ENCODE data around the gene KRTAP2-2. TPM values are rescaled to one million over a fixed set of nuclear protein-coding genes. Genes with fewer than 3 reads are reported as not detected.
"Not testable (repeated sequence)": the region's sequence is repeated elsewhere in the genome, so short reads cannot be mapped to it uniquely, and the experiment has no call there.

Gene KRTAP2-2, protein sequence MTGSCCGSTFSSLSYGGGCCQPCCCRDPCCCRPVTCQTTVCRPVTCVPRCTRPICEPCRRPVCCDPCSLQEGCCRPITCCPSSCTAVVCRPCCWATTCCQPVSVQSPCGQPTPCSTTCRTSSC
- not detected in 2 replicates for total RNA-seq

DNA sequence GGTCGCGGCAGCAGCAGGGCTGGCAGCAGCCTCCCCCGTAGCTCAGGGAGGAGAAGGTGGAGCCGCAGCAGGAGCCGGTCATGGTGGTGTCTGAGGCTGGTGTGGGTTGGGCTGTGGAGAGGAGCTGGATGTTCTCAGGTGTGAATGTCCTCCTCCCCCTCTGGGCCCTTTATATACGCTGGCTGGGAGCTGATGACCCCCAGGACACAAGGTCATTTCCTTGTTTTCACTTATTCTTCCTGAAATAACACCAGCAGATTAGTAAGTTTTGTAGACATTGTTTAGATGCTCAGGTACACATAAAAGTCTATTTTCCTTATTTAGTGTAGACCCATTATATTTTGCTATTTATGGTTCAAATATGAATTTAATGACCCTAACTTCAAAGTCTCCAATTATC, at the start of gene KRTAP2-2:
Gene KRTAP2-2, minus strand, starts transcription at position 101 of the 400 bp plus-strand sequence. Its CDS starts 19 bp downstream, at position 82.
- intact Hi-C loops (cut with micrococcal nuclease); DNase-seq; H3K27ac Mint-ChIP-seq; H3K9me3 Mint-ChIP-seq; H3K4me1 Mint-ChIP-seq; H3K36me3 Mint-ChIP-seq (ENCODE audit: low read depth); H3K4me3 Mint-ChIP-seq: not testable (repeated sequence)
- peaks cover 22% of the 10 kb centered on the region for H3K27me3 Mint-ChIP-seq

DNA sequence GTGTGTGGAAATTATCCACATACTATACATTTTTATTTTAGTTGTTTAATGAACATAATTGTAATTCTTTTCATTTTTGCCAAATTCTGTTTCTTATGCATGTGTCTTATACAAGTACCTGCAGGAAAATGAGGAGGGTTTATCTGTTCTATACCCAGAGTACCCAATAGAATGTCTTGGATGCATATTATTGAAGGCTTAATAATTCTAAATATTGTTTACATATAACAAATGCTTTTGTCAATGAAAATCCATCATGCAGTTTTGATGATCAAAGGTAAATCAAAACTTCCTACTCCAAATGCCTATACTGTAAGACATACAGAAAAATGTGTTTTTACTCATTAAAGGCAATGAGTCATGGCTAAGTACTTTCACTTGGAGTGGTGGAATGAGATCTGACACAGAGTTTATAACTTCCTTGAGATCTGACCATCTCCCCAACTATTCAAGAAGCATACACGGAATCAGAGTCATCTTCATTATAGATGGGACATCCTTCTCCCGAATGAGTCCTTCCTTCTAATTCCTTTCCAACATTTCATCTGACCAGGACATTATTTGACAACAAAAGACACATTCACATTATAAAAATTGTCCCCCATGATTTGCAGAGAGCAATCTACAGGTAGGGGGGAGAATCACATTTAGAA, 49.5 kb upstream of the KRTAP2-2 start:
- H3K4me3 Mint-ChIP-seq; H3K36me3 Mint-ChIP-seq (ENCODE audit: low read depth); intact Hi-C loops (cut with micrococcal nuclease); H3K27ac Mint-ChIP-seq; H3K9me3 Mint-ChIP-seq; H3K4me1 Mint-ChIP-seq; DNase-seq: not testable (repeated sequence)
- H3K27me3 Mint-ChIP-seq = peaks cover 13% of the 10 kb centered on the region

DNA sequence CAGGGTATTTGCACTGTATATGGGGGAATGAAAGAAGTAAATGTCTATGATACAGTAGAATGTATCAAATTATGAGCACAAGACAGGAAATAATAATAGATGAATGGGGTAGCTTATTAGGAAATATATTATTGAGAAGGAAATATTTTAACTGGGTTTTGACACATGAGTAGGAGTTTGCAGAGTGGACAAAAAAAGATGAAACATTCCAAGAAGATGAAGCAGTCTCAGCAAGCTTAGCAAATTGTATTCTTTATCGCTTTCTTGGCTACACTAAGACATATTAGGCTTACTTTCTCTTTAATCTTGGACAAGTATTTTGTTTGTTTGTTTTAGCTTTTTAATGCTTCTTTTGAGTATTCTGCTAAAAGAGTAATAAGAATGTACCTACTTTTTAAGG, 48.9 kb upstream of the KRTAP2-2 start:
- intact Hi-C loops (cut with micrococcal nuclease) = no loop called here
- no peak for DNase-seq
- H3K27ac Mint-ChIP-seq = no peak overlapping the region
- H3K36me3 Mint-ChIP-seq (ENCODE audit: low read depth) = no peaks in the 10 kb centered on the region
- H3K27me3 Mint-ChIP-seq = peaks cover 13% of the 10 kb centered on the region
- no peak overlapping the region for H3K4me3 Mint-ChIP-seq
- peaks cover 4% of the 10 kb centered on the region for H3K9me3 Mint-ChIP-seq
- H3K4me1 Mint-ChIP-seq = no peaks in the 10 kb centered on the region

DNA sequence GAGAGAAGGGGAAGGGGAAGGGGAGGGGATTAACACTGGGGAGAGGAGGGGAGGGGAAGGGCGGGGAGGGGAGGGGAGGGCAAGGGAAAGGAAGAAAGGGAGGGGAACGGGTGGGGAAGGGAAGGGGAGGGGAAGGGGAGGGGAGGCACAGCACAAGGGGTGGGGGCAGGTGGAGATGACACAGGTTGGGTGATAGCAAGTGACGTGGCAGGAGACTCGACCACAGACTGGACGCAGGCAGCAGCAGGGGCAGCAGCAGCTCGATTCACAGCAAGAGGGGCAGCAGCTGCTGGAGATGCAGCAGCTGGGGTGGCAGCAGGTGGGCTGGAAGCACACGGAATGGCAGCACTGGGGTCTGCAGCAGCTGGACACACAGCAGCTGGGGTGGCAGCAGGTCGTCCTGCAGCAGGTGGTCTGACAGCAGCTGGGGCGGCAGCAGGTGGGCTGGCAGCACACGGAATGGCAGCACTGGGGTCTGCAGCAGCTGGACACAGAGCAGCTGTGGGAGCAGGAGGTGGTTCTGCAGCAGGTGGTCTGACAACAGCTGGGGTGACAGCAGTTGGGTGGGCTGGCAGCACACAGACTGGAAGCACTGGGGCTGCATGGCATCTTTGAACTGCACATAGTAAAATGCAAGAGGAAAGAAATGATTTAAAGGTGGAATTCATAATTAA, 46.7 kb upstream of the KRTAP2-2 start, which contains the start of gene KRTAP4-16:
Gene KRTAP4-16, minus strand, starts transcription at position 624 of the 674 bp plus-strand sequence. Its CDS starts 0 bp downstream, at position 624.
- Mint-ChIP-seq H3K27me3 (peaks cover 14% of the 10 kb centered on the region), H3K9me3 (no peaks in the 10 kb centered on the region), H3K4me3 (no peak within 1 kb of the TSS), H3K4me1 (no peaks in the 10 kb centered on the region), H3K27ac (no peak within 1 kb of the TSS), H3K36me3 (ENCODE audit: low read depth) (no peaks in the 10 kb centered on the region)
- intact Hi-C loops (cut with micrococcal nuclease) = no loop called here
- DNase-seq = no peak

DNA sequence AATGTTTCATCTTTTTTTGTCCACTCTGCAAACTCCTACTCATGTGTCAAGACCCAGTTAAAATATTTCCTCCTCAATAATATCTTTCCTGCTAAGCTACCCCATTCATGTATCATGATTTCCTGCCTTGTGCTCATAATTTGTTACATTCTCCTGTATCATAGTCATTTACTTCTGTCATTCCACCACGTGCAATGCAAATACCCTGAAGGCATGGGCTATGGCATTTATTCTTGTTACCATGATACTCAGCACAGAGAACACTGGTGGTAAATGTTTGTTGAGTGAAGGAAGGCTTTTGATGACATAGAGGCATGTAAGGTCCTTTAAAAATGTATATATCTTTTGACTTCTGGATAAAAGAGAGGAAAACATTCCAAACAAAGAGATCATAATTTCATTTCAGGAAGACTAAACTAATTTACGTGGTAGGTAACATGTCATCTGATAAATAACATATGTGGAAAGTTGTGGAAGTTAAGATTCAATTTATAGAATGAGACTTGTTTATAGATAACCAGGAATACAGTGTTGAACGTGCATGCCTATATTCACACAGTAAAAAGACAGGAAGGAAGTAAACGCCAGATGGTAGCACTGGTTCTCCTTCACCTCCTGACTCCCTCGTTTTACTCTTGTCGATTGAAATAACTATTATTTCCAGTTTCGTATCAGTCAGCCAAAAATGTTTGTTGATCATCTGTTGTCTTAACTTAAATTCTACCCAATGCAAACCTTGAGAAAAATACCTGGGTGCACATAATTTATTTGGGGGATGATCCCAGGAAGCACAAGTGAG, 44.9 kb upstream of the KRTAP2-2 start:
- H3K36me3 Mint-ChIP-seq (ENCODE audit: low read depth); H3K27ac Mint-ChIP-seq; H3K4me1 Mint-ChIP-seq; H3K9me3 Mint-ChIP-seq; intact Hi-C loops (cut with micrococcal nuclease); DNase-seq; H3K4me3 Mint-ChIP-seq: not testable (repeated sequence)
- H3K27me3 Mint-ChIP-seq = peaks cover 15% of the 10 kb centered on the region

DNA sequence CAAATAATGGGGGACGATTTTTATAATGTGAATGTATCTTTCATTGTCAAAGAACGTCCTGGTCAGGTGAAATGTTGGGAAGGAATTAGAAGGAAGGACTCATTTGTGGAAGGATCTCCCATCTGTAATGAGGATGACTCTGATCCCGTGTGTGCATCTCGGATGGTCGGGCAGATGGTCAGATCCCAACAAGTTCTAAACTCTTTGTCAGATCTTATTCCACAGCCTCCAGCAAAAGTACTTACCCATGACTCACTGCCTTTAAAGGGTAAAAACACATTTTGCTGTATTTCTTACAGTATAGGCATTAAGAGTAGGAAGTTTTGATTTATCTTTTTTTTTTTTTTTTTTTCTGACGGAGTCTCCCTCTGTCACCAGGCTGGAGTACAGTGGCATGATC, 43.5 kb upstream of the KRTAP2-2 start:
- no peak for DNase-seq
- no peaks in the 10 kb centered on the region for H3K9me3 Mint-ChIP-seq
- no peaks in the 10 kb centered on the region for H3K4me1 Mint-ChIP-seq
- intact Hi-C loops (cut with micrococcal nuclease) = no loop called here
- peaks cover 11% of the 10 kb centered on the region for H3K27me3 Mint-ChIP-seq
- H3K27ac Mint-ChIP-seq = no peak overlapping the region
- H3K36me3 Mint-ChIP-seq (ENCODE audit: low read depth) = no peaks in the 10 kb centered on the region
- H3K4me3 Mint-ChIP-seq = no peak overlapping the region

DNA sequence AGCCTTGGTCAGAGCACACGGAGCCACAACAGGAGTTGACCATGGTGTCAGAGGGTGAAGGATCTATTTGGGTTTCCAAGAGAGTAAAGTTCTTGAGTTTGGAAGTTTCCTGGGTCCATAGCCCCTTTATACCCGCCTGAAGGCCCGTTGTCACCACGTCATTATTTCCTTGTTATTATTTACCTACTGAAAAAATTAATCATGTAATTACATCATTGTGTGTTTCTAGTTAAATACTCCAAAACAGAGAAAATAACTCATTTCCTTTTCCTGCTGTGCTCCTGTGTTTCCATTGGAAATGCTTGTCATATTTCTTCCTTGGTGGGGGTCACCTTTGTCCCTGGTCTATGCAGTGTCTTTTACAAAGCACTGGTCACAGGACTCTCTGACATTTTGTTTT, 43.0 kb upstream of the KRTAP2-2 start, which contains the start of gene KRTAP4-8:
Gene KRTAP4-8, minus strand, starts transcription at position 101 of the 400 bp plus-strand sequence. Its CDS starts 58 bp downstream, at position 43.
- intact Hi-C loops (cut with micrococcal nuclease) = no loop called here
- peaks cover 10% of the 10 kb centered on the region for H3K27me3 Mint-ChIP-seq
- H3K36me3 Mint-ChIP-seq (ENCODE audit: low read depth) = no peaks in the 10 kb centered on the region
- H3K4me1 Mint-ChIP-seq = no peaks in the 10 kb centered on the region
- H3K4me3 Mint-ChIP-seq = no peak within 1 kb of the TSS
- H3K27ac Mint-ChIP-seq = no peak within 1 kb of the TSS
- no peak for DNase-seq
- no peaks in the 10 kb centered on the region for H3K9me3 Mint-ChIP-seq

DNA sequence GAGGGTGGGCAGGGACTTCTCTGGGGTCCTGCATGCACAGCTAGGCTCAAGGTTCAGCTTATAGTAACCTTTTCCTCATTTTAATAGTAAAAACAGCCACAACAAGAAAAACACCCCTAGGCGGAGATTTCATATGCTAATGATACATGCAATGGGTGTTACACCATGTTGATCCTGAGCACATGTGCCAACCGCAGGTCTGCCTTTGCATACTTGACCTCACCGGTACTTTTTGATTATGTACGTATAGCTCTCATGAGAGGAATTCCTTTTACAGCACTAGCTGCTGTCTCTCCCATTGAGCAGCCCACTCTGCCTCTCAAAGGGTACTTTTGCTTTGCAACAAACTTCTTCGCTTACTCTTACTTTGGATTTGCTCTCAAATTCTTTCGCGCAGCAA, 41.0 kb upstream of the KRTAP2-2 start:
- intact Hi-C loops (cut with micrococcal nuclease) = no loop called here
- Mint-ChIP-seq H3K9me3 (no peaks in the 10 kb centered on the region), H3K27me3 (peaks cover 10% of the 10 kb centered on the region), H3K27ac (no peak overlapping the region), H3K4me1 (no peaks in the 10 kb centered on the region), H3K36me3 (ENCODE audit: low read depth) (no peaks in the 10 kb centered on the region), H3K4me3 (no peak overlapping the region)
- no peak for DNase-seq

DNA sequence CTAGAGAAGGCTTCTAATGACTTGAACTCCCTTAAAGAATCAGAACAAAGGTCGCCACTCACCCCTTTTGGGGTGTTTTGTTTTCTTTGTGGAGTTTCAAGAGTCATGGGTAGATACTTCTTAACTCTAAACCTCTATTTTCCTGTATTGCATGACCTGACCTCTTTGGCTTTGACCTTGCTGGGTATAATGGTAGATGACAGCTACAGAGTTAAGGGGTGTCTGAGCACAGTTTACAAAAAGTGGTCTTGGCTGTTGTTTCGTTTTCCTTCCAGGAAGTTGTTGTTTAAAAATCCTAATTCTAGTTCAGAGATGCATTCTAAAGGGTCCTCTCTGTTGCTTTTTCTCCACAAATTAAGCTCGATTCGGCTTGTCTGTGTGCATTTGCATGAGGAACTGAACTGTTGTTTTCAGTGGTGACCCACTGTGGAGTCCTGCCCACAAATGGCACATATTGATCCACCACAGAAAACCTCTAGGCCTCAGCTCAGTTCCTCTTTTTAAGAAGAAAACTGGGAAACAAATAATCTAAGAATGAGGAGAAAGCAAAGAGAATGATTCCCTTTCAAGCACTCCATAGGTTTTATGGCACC, 33.8 kb upstream of the KRTAP2-2 start:
- not testable (repeated sequence) for H3K4me1 Mint-ChIP-seq, H3K4me3 Mint-ChIP-seq, DNase-seq

DNA sequence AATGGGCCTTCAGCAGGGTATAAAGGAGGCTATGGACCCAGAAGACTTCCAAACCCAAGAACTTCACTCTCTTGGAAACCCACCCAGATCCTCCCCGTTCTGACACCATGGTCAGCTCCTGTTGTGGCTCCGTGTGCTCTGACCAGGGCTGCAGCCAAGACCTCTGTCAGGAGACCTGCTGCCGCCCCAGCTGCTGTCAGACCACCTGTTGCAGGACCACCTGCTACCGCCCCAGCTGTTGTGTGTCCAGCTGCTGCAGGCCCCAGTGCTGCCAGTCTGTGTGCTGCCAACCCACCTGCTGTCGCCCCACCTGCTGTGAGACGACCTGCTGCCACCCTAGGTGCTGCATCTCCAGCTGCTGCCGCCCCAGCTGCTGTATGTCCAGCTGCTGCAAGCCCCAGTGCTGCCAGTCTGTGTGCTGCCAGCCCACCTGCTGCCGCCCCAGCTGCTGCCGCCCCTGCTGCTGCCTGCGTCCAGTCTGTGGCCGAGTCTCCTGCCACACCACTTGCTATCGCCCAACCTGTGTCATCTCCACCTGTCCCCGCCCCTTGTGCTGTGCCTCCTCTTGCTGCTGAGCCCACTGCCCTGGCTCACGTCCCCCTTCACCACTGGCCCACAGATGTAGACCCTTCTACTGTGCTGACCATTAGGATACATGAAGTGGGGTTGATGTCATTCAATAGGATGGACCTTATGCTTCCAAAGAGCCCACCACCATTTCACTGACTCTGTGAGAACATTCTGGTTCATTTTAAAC, 29.2 kb upstream of the KRTAP2-2 start, which contains the start of gene KRTAP4-7:
Gene KRTAP4-7, plus strand, starts transcription at position 51 of the 757 bp plus-strand sequence. Its CDS starts 57 bp downstream, at position 108.
- H3K4me3 Mint-ChIP-seq; DNase-seq; intact Hi-C loops (cut with micrococcal nuclease); H3K9me3 Mint-ChIP-seq; H3K27ac Mint-ChIP-seq; H3K36me3 Mint-ChIP-seq (ENCODE audit: low read depth); H3K4me1 Mint-ChIP-seq: not testable (repeated sequence)
- H3K27me3 Mint-ChIP-seq = peaks cover 16% of the 10 kb centered on the region

More for the DNA sequence above, 33.8 kb upstream of the KRTAP2-2 start:
- H3K9me3 Mint-ChIP-seq; H3K27me3 Mint-ChIP-seq; intact Hi-C loops (cut with micrococcal nuclease); H3K36me3 Mint-ChIP-seq (ENCODE audit: low read depth); H3K27ac Mint-ChIP-seq: not testable (repeated sequence)

DNA sequence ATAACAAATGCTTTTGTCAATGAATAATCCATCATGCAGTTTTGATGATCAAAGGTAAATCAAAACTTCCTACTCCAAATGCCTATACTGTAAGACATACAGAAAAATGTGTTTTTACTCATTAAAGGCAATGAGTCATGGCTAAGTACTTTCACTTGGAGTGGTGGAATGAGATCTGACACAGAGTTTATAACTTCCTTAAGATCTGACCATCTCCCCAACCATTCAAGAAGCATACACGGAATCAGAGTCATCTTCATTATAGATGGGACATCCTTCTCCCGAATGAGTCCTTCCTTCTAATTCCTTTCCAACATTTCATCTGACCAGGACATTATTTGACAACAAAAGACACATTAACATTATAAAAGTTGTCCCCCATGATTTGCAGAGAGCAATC, 28.4 kb upstream of the KRTAP2-2 start:
- not testable (repeated sequence) for H3K4me3 Mint-ChIP-seq

DNA sequence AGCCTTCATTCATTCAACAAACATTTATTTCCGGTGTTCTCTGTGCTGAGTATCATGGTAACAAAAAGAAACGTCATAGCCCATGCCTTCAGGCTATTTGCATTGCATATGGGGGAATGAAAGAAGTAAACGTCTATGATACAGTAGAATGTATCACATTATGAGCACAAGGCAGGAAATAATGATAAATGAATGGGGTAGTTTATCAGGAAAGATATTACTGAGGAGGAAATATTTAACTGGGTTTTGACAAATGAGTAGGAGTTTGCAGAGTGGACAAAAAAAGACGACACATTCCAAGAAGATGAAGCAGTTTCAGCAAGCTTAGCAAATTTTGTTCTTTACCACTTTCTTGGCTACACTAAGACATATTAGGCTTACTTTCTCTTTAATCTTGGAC, 27.6 kb upstream of the KRTAP2-2 start:
- no peak overlapping the region for H3K27ac Mint-ChIP-seq
- no peaks in the 10 kb centered on the region for H3K4me1 Mint-ChIP-seq
- H3K4me3 Mint-ChIP-seq = no peak overlapping the region
- no peaks in the 10 kb centered on the region for H3K9me3 Mint-ChIP-seq
- intact Hi-C loops (cut with micrococcal nuclease) = no loop called here
- no peaks in the 10 kb centered on the region for H3K36me3 Mint-ChIP-seq (ENCODE audit: low read depth)
- DNase-seq = no peak
- peaks cover 20% of the 10 kb centered on the region for H3K27me3 Mint-ChIP-seq

More for the DNA sequence above, 28.4 kb upstream of the KRTAP2-2 start:
- H3K4me1 Mint-ChIP-seq; H3K27ac Mint-ChIP-seq; H3K9me3 Mint-ChIP-seq; intact Hi-C loops (cut with micrococcal nuclease); DNase-seq; H3K36me3 Mint-ChIP-seq (ENCODE audit: low read depth): not testable (repeated sequence)
- peaks cover 17% of the 10 kb centered on the region for H3K27me3 Mint-ChIP-seq

DNA sequence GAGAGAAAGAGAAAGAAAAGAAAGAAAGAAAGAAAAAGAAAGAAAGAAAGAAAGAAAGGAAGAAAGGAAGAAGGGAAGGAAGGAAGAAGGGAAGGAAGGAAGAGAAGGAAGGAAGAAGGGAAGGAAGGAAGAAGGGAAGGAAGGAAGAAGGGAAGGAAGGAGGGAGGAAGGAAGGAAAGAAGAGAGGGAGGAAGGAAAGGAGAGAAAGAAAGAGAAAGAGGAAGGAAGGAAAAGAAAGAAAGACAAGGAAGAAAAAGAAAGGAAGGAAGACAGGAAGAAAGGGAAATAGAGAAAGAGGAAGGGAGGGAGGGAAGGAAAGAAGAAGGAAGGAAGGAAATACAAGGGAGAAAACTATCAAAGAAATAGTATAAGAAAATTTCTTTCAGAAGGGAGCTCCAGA, 21.8 kb upstream of the KRTAP2-2 start:
- no peaks in the 10 kb centered on the region for H3K36me3 Mint-ChIP-seq (ENCODE audit: low read depth)
- H3K4me1 Mint-ChIP-seq = no peaks in the 10 kb centered on the region
- H3K4me3 Mint-ChIP-seq = no peak overlapping the region
- no peak overlapping the region for H3K27ac Mint-ChIP-seq
- no peak for DNase-seq
- intact Hi-C loops (cut with micrococcal nuclease) = no loop called here
- H3K27me3 Mint-ChIP-seq = peaks cover 26% of the 10 kb centered on the region
- H3K9me3 Mint-ChIP-seq = no peaks in the 10 kb centered on the region

Measured in activated CD4-positive, alpha-beta T cell treated with anti-CD3 and anti-CD28 coated beads, Interleukin-2, amount 10 ng/mL, durations not matched to agents 24 days and 14 days (primary cell).